ENCODE results near the gene ANKRD34B. TPM values are rescaled to one million over a fixed set of nuclear protein-coding genes. Genes with fewer than 3 reads are reported as not detected.

Gene ANKRD34B
- total and polyA plus RNA-seq, 10 of the 15 experiments (the other 5 are each of a cell fraction or from before 2014, with no cell fraction given) = under 0.01 TPM; not detected in 9

GRCh38 chr5:80559244-80559643 lies 10.8 kb downstream of the ANKRD34B start:
- intact Hi-C loops (cut with micrococcal nuclease; ENCODE audit: unreplicated experiment) = no loop called here
- DNase-seq (ENCODE audit: low read depth, low spot score) (no peak), FAIRE-seq (no peak), ATAC-seq (no peak)
- in situ Hi-C loops (cut with MboI) = no loop called here
- Histone ChIP-seq H3K36me3 (ENCODE audit: control insufficient read depth in 2 of 2, insufficient read depth in 2 of 2, low read length in 1 of 2) (no peaks in the 10 kb centered on the region), H3K79me2 (ENCODE audit: control insufficient read depth, insufficient read depth, low read length) (no peaks in the 10 kb centered on the region), H4K20me1 (ENCODE audit: control insufficient read depth, insufficient read depth) (no peaks in the 10 kb centered on the region), H3K9me3 (replicated peaks; ENCODE audit: control insufficient read depth, insufficient read depth, low read length) (no peaks in the 10 kb centered on the region), H3K9ac (ENCODE audit: control insufficient read depth, insufficient read depth, low read length) (no peak overlapping the region), H3K27me3 (replicated peaks in 1 of 2; ENCODE audit: control insufficient read depth in 2 of 2, insufficient read depth in 2 of 2, low read length in 1 of 2) (no peaks in the 10 kb centered on the region; a peak in 1 of 4 replicates), H3K4me3 (no peak overlapping the region), H3K27ac (ENCODE audit: control insufficient read depth, insufficient read depth) (no peak overlapping the region), H3K4me2 (ENCODE audit: control insufficient read depth, insufficient read depth) (no peak overlapping the region), H2AFZ (ENCODE audit: control insufficient read depth, low read depth, low read length) (no peak overlapping the region), H3K4me1 (ENCODE audit: control insufficient read depth, insufficient read depth, low read length) (no peaks in the 10 kb centered on the region)
- ChIA-PET POLR2A (no interaction called here), CTCF (no interaction called here), SMC1A (ENCODE audit: uncharacterized antibody, unreplicated experiment) (no interaction called here), RAD21 (ENCODE audit: unreplicated experiment) (no interaction called here)
- WGBS (ENCODE audit: insufficient coverage, insufficient replicate concordance, low lambda C conversion rate, missing lambda C conversion rate) = 58% methylated on average over 4 of the region's 4 CpGs
- no TSS peak for BruUV-seq (replicated peaks)
- no peak for TF ChIP-seq E2F8 (IDR thresholded peaks at IDR 0.05; ENCODE audit: low read depth, partially characterized antibody)
- no peak for TF ChIP-seq STAT1 (conservative IDR thresholded peaks at IDR 0.05)
- TF ChIP-seq FOXM1 (IDR thresholded peaks at IDR 0.05; ENCODE audit: low read depth, low read length) = no peak
- no peak for TF ChIP-seq PRDM15 (CRISPR knock-in tag; IDR thresholded peaks at IDR 0.05)

Data from GM12878 (cell line).